ENCODE measurements around the gene MACROD2.

- TF ChIP-seq CTCF (conservative IDR thresholded peaks at IDR 0.05 in 1 of 2, IDR thresholded peaks at IDR 0.05 in 1 of 2; ENCODE audit: extremely low read depth in 1 of 2, insufficient read depth in 1 of 2, low read depth in 1 of 2, low read length in 2 of 2) (no peak), EZH2 (IDR thresholded peaks at IDR 0.05; ENCODE audit: borderline replicate concordance, low read length) (no peak)
Measured at GRCh38 chr20:14800707-14801425, 805.5 kb downstream of the MACROD2 start.

All from mammary epithelial cell (primary cell).